BJ (cell line): Measurements from ENCODE around the gene ADD1. TPM values are rescaled to one million over a fixed set of nuclear protein-coding genes. Genes with fewer than 3 reads are reported as not detected.

Experiments
- CTCF ChIA-PET: fragments of 350-600 bp; formaldehyde crosslinking; extraction: SDS; loops from one replicate; lab custom pipeline; 2021; ENCODE audit warnings: antibody characterized with exemption, inconsistent platforms; lab: Yijun Ruan, JAX
- POLR2A ChIA-PET: fragments of 300-600 bp; sonication (Branson Sonifier 250); formaldehyde crosslinking; extraction: SDS; loops from one replicate; lab custom pipeline; 2021; ENCODE audit warnings: antibody characterized with exemption; lab: Charles Lee
- DNase-seq: peaks from one replicate; pipeline ENCODE4 v3.0.0-alpha.2; 2011; ENCODE audit warnings: low read depth
- H3K27me3 ChIP-seq: 2 replicates; pipeline ENCODE4 v1.6.0; 2011; ENCODE audit warnings: low read length; ENCODE audit not compliant: control insufficient read depth, insufficient read depth
- H3K36me3 ChIP-seq: 2 replicates; pipeline ENCODE4 v1.5.1; 2011; ENCODE audit warnings: low read length; ENCODE audit not compliant: control insufficient read depth, insufficient read depth
- H3K4me3 ChIP-seq: 2 replicates; pipeline ENCODE4 v1.5.1; 2011; ENCODE audit warnings: low read depth, mild to moderate bottlenecking, control low read depth, low read length
- polyA plus RNA-seq: library from polyadenylated mRNA; depleted of rRNA; stranded (reverse); fragments of >200 nt; gene quantifications from 2 replicates; pipeline ENCODE4 v1.2.3, GENCODE V29; 2011
- TF ChIP-seq, protein P1 (sequence below): IDR thresholded peaks from 2 replicates; pipeline ENCODE4 v1.5.1; 2011; ENCODE audit warnings: low read depth, mild to moderate bottlenecking, control low read depth, inconsistent platforms, low read length, moderate library complexity; ENCODE audit not compliant: insufficient read depth

Gene ADD1
- polyA plus RNA-seq, 1 experiment = 140 TPM

DNA sequence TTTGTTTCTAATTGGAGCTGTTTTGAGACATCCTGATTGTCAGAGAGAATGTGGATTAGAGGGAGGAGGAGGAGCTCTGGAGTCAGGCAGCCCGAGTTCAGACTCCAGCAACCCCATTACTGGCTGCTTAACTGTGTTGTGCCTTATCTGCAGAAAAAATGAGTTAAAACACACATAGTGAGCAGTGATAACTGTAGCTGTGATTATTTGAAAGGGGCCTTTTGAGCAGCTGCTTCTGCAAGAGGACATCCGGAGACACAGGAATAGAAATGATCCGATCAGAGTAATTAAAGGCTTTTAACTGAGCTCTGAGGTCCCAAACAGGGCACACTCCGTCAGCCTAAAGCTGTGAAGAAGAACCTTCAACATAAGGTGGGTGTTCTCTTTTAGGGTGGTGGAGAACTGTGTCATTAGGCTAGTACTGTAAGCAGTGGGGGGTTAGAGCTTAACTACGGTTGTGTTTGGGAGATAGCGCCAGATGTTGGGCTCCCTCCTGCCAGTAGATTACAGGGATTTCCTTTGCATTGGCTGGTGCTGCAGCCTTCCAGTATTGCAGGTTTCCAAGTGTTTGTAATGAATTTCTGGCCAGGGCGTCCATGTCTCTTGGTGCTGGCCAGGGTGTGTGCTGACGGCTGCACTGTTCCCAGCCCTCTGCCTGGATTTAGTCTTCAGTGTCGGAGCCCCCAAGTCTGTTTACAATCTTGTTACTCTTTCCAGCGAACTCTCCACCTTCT lies 24.3 kb downstream of the ADD1 start:
- Histone ChIP-seq H3K27me3 (no peaks in the 10 kb centered on the region), H3K36me3 (no peaks in the 10 kb centered on the region), H3K4me3 (no peak overlapping the region)
- CTCF ChIA-PET = interaction anchor here (0.8 to 2.6 kb wide), 6 partner anchors 10 to 104 kb away, joined by 3 to 7 read pairs (median 4); no protein-coding TSS in a partner anchor
- TF ChIP-seq, protein P1, sequence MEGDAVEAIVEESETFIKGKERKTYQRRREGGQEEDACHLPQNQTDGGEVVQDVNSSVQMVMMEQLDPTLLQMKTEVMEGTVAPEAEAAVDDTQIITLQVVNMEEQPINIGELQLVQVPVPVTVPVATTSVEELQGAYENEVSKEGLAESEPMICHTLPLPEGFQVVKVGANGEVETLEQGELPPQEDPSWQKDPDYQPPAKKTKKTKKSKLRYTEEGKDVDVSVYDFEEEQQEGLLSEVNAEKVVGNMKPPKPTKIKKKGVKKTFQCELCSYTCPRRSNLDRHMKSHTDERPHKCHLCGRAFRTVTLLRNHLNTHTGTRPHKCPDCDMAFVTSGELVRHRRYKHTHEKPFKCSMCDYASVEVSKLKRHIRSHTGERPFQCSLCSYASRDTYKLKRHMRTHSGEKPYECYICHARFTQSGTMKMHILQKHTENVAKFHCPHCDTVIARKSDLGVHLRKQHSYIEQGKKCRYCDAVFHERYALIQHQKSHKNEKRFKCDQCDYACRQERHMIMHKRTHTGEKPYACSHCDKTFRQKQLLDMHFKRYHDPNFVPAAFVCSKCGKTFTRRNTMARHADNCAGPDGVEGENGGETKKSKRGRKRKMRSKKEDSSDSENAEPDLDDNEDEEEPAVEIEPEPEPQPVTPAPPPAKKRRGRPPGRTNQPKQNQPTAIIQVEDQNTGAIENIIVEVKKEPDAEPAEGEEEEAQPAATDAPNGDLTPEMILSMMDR = no peak
- POLR2A ChIA-PET = no interaction called here
- DNase-seq = no peak

DNA sequence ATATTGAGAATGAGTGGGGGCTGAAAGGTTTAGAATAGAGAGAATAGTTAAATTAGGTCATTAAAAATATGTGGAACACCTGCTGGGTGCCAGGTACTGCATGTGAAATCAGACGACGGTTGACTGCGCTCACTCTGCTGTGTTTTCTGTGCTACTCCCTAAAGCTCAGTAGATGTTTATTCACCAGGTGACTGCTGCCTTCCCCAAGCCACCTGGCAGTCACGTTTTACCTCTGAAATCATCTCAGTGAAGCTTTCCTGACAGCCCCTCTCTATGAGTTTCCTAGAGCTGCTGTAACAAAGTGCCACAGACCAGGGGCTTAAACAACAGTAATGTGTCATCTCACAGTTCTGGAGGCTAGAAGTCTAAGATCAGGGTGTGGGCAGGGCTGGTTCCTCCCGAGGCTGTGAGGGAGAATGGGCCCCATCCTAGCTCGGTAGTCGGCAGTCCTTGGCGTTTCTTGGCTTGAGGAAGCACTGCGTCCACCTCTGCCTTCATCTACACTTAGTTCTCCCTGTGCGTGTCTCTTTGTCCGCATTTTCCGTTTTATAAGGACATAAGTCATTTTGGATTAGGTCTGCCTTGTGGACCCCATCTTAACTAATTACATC lies 25.3 kb downstream of the ADD1 start:
- ChIA-PET CTCF (no interaction called here), POLR2A (no interaction called here)
- H3K27me3 ChIP-seq = no peaks in the 10 kb centered on the region
- H3K36me3 ChIP-seq = no peaks in the 10 kb centered on the region
- no peak for DNase-seq
- H3K4me3 ChIP-seq = no peak overlapping the region
- TF ChIP-seq, protein P1 = no peak

DNA sequence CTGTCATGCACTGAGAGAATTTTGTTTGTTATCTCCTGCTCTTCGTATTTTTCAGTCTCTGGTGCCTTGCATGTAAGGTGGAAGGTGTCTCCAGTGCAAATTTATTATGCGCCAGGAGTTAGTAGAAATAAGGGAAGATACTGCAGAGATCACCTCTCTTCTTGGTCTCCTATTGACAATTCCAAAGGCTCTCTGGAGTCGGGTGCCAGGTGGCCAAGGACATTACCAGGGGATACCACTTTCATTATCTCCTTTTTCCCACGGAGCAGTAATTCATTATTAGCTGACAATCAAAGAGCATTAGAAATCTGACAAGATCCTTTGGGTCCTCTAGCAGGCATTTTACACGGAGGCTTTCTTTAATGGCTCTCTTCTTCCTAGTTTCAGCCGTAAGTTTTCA lies 26.0 kb downstream of the ADD1 start:
- TF ChIP-seq, protein P1 = no peak
- no peak for DNase-seq
- ChIA-PET POLR2A (no interaction called here), CTCF (no interaction called here)
- Histone ChIP-seq H3K4me3 (no peak overlapping the region), H3K27me3 (no peaks in the 10 kb centered on the region), H3K36me3 (no peaks in the 10 kb centered on the region)

DNA sequence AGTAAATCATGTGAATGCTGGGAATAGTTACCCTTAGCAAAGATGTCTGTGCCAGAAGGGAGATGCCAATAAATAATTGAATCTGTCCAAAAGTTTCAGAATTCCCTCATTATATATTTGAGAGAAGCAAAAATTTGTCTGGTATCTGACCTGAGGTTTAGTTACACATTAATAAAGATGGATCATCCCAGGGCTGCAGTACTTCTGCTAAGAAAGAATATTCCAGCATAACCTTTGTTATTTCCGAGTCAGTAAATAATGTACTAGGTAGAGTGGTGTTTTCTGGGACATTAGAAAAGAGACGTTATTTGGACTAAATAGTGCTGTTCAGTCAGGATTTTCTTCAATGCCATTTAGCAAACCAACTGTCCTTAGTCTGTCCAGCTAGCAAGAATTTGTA lies 26.4 kb downstream of the ADD1 start:
- Histone ChIP-seq H3K27me3 (no peaks in the 10 kb centered on the region), H3K36me3 (no peaks in the 10 kb centered on the region), H3K4me3 (no peak overlapping the region)
- CTCF ChIA-PET = no interaction called here
- POLR2A ChIA-PET = no interaction called here
- DNase-seq = no peak
- TF ChIP-seq, protein P1 = no peak

DNA sequence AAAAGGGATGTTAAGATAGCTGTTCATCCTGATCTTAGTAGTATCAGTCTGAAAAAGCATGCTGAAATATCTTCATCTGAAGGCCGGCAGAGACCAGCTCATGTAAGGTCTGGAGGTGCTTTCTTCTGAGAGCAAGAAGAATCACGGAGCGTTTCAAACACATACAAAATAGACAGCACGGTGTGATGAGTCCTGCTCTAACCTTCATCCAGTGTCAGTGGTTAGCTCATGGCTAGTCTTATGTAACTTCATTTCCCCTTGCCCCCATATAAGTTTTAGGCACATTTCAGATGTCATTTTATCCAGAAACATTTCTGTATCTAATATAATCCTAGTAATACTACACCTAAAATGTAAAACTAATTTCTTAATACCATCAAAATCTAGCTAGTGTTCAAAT lies 27.8 kb downstream of the ADD1 start:
- no peak for DNase-seq
- no peaks in the 10 kb centered on the region for H3K27me3 ChIP-seq
- CTCF ChIA-PET = interaction anchor here (0.8 kb wide), 2 partner anchors 10 to 115 kb away, joined by 3 read pairs; partner anchors contain the start of gene TNIP2
- H3K4me3 ChIP-seq = no peak overlapping the region
- no peaks in the 10 kb centered on the region for H3K36me3 ChIP-seq
- TF ChIP-seq, protein P1 = no peak
- POLR2A ChIA-PET = no interaction called here
